ENCODE data around the gene LAX1.

LAX1 gene

DNA sequence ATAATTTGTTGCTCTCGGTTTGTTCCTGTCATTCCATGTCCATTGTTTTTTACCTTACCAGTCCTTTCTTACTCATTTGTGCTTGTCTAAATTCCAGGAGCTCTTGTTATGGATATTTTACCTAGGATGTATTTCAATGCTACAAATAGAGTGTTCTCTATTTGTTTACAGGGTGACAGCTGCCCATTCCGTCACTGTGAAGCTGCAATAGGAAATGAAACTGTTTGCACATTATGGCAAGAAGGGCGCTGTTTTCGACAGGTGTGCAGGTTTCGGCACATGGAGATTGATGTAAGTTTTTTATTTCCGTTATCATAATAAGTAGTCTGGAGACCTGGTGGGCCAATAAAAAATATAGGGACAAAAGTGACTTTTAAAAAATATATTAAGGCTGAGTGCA, 53.4 kb downstream of the LAX1 start:
- no peak for DNase-seq

- DNase-seq = no peak
Observed at GRCh38 chr1:203823306-203823705, 58.3 kb downstream of the LAX1 start.
